Measurements from ENCODE around the gene DPP10. TPM values are rescaled to one million over a fixed set of nuclear protein-coding genes. Genes with fewer than 3 reads are reported as not detected.

The DPP10 gene
- total and polyA plus RNA-seq, 2 of the 13 experiments (the other 11 are each of a cell fraction or from before 2014, with no cell fraction given) = 0.95 to 1.7 TPM

DNA sequence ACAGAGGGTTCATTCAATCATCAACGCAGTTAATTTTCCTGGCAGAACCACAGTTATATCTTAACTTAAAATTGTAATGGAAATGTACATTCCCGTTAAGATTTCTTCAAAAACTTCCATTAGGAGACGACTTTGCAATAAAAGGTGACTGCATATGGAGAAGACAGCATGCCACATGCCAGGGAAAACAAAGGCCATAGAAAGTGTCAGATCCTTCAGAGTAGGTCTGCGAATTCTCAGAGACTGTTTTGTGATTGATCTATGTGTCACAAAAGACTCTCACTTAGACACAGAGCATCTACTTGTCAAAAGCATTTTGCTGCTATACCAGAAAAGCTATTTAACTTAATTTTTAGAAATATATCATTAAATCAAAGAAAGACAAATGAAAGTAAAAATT, 274.6 kb downstream of the DPP10 start:
- intact Hi-C loops (cut with micrococcal nuclease; ENCODE audit: unreplicated experiment) = no loop called here
- Histone ChIP-seq H4K20me1 (ENCODE audit: insufficient read depth, low read length) (no peaks in the 10 kb centered on the region), H3K4me2 (ENCODE audit: low read depth, low read length) (no peak overlapping the region), H3K27ac (ENCODE audit: extremely low read length, insufficient read depth, low read length) (no peak overlapping the region), H3K4me3 (replicated peaks in 1 of 3; ENCODE audit: insufficient read depth in 1 of 3, low read depth in 2 of 3, low read length in 3 of 3) (no peak overlapping the region), H3K27me3 (ENCODE audit: control insufficient read depth in 1 of 2, insufficient read depth in 2 of 2, low read length in 2 of 2) (no peaks in the 10 kb centered on the region), H3K79me2 (ENCODE audit: insufficient read depth, low read length) (no peaks in the 10 kb centered on the region), H3K36me3 (replicated peaks in 1 of 2; ENCODE audit: control insufficient read depth in 1 of 2, insufficient read depth in 2 of 2, low read length in 2 of 2) (no peaks in the 10 kb centered on the region), H2AFZ (ENCODE audit: low read length) (no peak overlapping the region), H3K9me3 (ENCODE audit: low read length) (no peaks in the 10 kb centered on the region), H3K9ac (ENCODE audit: insufficient read depth, low read depth, low read length) (no peak overlapping the region), H3K4me1 (ENCODE audit: insufficient read depth, low read length) (no peaks in the 10 kb centered on the region)
- DNase-seq (ENCODE audit: low spot score) (no peak), FAIRE-seq (no peak), ATAC-seq (no peak)
- WGBS (ENCODE audit: low lambda C conversion rate) = 6% methylated on average over 4 of the region's 4 CpGs
- TF ChIP-seq ZFP82 (CRISPR knock-in tag; IDR thresholded peaks at IDR 0.05; ENCODE audit: borderline replicate concordance) (no peak), SNAPC2 (CRISPR knock-in tag; IDR thresholded peaks at IDR 0.05) (no peak), CBX1 (IDR thresholded peaks at IDR 0.05; ENCODE audit: low read depth) (no peak), AKAP8 (CRISPR knock-in tag; IDR thresholded peaks at IDR 0.05) (no peak), TP53 (CRISPR knock-in tag; conservative IDR thresholded peaks at IDR 0.05) (no peak), ZSCAN30 (CRISPR knock-in tag; IDR thresholded peaks at IDR 0.05) (no peak), ZNF317 (CRISPR knock-in tag; IDR thresholded peaks at IDR 0.05) (no peak), ZNF468 (CRISPR knock-in tag; IDR thresholded peaks at IDR 0.05) (no peak), ZNF256 (CRISPR knock-in tag; conservative IDR thresholded peaks at IDR 0.05) (no peak)
- TF ChIP-seq, protein P1, sequence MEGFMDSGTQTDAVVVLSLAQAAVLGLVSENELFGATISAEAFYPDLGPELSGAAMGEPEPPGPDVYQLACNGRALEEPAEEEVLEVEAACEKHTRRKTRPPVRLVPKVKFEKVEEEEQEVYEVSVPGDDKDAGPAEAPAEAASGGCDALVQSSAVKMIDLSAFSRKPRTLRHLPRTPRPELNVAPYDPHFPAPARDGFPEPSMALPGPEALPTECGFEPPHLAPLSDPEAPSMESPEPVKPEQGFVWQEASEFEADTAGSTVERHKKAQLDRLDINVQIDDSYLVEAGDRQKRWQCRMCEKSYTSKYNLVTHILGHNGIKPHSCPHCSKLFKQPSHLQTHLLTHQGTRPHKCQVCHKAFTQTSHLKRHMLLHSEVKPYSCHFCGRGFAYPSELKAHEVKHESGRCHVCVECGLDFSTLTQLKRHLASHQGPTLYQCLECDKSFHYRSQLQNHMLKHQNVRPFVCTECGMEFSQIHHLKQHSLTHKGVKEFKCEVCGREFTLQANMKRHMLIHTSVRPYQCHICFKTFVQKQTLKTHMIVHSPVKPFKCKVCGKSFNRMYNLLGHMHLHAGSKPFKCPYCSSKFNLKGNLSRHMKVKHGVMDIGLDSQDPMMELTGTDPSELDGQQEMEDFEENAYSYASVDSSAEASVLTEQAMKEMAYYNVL (CRISPR knock-in tag; IDR thresholded peaks at IDR 0.05; ENCODE audit: borderline replicate concordance) = no peak
- TF ChIP-seq, protein P2, sequence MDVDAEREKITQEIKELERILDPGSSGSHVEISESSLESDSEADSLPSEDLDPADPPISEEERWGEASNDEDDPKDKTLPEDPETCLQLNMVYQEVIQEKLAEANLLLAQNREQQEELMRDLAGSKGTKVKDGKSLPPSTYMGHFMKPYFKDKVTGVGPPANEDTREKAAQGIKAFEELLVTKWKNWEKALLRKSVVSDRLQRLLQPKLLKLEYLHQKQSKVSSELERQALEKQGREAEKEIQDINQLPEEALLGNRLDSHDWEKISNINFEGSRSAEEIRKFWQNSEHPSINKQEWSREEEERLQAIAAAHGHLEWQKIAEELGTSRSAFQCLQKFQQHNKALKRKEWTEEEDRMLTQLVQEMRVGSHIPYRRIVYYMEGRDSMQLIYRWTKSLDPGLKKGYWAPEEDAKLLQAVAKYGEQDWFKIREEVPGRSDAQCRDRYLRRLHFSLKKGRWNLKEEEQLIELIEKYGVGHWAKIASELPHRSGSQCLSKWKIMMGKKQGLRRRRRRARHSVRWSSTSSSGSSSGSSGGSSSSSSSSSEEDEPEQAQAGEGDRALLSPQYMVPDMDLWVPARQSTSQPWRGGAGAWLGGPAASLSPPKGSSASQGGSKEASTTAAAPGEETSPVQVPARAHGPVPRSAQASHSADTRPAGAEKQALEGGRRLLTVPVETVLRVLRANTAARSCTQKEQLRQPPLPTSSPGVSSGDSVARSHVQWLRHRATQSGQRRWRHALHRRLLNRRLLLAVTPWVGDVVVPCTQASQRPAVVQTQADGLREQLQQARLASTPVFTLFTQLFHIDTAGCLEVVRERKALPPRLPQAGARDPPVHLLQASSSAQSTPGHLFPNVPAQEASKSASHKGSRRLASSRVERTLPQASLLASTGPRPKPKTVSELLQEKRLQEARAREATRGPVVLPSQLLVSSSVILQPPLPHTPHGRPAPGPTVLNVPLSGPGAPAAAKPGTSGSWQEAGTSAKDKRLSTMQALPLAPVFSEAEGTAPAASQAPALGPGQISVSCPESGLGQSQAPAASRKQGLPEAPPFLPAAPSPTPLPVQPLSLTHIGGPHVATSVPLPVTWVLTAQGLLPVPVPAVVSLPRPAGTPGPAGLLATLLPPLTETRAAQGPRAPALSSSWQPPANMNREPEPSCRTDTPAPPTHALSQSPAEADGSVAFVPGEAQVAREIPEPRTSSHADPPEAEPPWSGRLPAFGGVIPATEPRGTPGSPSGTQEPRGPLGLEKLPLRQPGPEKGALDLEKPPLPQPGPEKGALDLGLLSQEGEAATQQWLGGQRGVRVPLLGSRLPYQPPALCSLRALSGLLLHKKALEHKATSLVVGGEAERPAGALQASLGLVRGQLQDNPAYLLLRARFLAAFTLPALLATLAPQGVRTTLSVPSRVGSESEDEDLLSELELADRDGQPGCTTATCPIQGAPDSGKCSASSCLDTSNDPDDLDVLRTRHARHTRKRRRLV (CRISPR knock-in tag; IDR thresholded peaks at IDR 0.05) = no peak
- TF ChIP-seq, protein P3, sequence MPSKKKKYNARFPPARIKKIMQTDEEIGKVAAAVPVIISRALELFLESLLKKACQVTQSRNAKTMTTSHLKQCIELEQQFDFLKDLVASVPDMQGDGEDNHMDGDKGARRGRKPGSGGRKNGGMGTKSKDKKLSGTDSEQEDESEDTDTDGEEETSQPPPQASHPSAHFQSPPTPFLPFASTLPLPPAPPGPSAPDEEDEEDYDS (CRISPR knock-in tag; IDR thresholded peaks at IDR 0.05) = no peak
- no TSS peak for BruUV-seq (replicated peaks)
- ChIA-PET CTCF (ENCODE audit: low intra/inter-chr PET ratio, low total read pairs) (no interaction called here), POLR2A (no interaction called here)
- in situ Hi-C loops (cut with HindIII; ENCODE audit: extremely low pct_ligation_motif_present, low pct_unique_long_range_greater_than_20kb) = no loop called here

Data from HepG2 (cell line).